Measurements from ENCODE around the gene LRRC46.

The LRRC46 gene

DNA sequence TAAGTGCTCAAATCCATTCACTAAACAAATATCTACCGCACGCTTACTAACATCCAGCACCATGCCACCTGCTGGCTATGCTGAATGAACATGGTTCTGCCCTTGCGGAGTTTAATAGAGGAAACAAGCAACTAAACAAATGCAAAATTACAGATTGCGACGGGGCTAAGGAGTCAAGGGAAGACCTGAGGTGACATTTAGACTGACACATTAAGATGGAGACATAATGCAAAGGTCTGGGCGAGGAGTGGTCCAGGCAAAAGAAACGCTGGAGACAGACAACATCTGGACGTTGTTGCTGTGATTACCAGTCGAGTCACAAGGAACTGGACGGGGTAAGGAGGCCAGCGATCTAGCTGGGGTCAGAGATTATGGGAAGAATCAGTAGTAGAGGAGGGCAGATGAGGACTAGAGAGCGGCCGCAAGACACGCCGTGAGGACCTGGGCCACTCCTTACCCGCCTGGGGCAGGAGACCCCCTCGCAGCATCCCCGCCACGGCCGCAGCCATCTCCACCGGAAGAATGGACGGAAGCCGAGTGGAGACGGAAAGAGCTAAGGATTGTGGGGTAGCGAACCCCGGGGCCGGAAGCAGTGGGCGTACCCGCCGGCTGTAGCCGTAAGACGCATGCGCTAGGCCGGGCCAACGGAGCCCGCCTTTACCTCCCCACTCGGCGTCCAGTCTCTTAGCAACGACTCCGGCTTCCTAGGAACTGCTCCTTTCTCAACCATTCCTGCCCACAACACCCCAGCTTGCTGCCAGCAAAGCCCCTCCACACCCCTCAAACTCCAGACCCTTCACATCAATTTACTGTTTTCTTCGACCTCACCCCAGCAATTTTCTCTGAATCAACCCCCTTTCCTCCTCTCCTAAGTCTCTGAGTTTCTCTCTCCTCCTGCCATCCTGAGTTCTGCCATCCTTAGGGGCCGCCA lies at the start of gene LRRC46, which contains the start of gene MRPL10:
Gene LRRC46 (plus strand): TSS at position 668 of the 931 bp plus-strand sequence. CDS start 320 bp downstream, outside the sequence.
Gene MRPL10 (minus strand): TSS at position 539 of the 931 bp plus-strand sequence. CDS start 30 bp downstream, at position 509.
- DNase-seq (ENCODE audit: low read depth in 2 of 2, low spot score in 1 of 2), result peak; percentile 75 to 86

DNA sequence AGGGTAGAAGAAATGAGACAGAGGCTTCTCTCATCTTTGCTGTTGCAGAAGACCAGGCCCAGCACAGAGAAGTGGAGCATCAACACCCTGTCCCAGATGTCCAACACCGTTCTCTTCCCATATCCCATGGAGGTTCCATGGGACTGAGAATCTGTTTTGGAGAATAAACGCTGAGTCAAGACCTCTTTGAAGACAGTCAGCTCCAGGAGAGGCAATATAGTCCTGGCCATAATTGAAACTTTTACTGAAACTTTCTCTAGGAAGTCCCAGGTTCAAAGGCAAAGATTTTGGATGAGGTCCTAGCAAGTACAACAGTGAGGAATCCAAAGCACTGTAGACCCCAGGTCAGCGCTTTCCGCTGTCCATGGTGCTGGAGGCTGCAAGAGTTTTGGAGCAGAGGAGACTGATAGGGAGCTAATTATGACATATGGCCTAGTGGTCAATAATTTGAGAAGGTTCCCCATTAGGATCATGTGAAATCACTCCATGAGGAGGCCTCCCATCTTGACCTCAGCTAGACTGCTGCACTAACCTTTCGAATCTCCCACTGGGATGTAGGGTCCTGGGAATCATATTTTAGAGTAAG lies 45.8 kb upstream of the LRRC46 start:
- no peak for DNase-seq (ENCODE audit: low read depth in 2 of 2, low spot score in 1 of 2)

GRCh38 chr17:47789611-47790561 lies 41.6 kb upstream of the LRRC46 start:
- DNase-seq (ENCODE audit: low read depth in 2 of 2, low spot score in 1 of 2), result no peak

GRCh38 chr17:47791025-47791424 lies 40.4 kb upstream of the LRRC46 start:
- no peak for DNase-seq (ENCODE audit: low read depth in 2 of 2, low spot score in 1 of 2)

DNA sequence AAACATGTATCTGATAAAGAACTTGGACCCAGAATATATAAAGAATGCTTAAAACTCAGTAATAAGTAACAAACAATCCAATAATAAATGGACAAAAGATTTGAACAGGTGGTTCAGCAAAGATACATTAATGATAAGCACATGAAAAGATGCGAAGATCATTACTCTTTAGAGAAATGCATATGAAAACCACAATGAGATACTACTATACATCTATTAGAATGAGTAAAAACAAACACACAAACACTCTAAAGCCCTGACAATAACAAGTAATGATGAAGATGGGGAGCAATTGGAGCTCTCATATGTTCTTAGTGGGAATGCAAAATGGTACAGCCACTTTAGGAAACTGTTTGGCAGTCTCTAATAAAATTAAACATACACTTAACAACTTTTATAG lies 39.0 kb upstream of the LRRC46 start:
- no peak for DNase-seq (ENCODE audit: low read depth in 2 of 2, low spot score in 1 of 2)

GRCh38 chr17:47792979-47793378 lies 38.5 kb upstream of the LRRC46 start:
- no peak for DNase-seq (ENCODE audit: low read depth in 2 of 2, low spot score in 1 of 2)

- DNase-seq (ENCODE audit: low read depth in 2 of 2, low spot score in 1 of 2), result no peak
Observed at GRCh38 chr17:47797797-47798196, 33.7 kb upstream of the LRRC46 start.

- no peak for DNase-seq (ENCODE audit: low read depth in 2 of 2, low spot score in 1 of 2)
Observed at GRCh38 chr17:47800686-47801085, 30.8 kb upstream of the LRRC46 start.

- DNase-seq (ENCODE audit: low read depth in 2 of 2, low spot score in 1 of 2), result no peak
Observed at GRCh38 chr17:47801176-47801765, 30.2 kb upstream of the LRRC46 start.

DNA sequence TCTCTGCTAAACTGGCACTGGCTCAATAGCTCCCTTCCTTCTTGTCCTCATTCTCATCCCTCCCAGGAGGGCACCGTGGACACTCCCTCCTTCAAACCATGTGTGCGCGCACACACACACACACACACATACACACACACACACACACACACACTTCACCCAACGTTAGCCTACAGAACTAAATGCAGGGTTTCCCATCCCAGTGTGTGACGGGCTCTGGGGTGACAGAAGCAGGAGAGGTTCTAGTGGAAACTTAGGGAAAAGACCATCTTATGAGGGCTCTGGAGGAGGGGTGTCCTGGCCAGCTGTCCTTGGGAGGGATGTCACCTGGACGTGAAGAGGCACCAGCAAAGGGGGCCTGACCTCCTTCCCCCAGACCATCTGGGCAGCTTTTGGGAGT lies 29.6 kb upstream of the LRRC46 start:
- DNase-seq (ENCODE audit: low read depth in 2 of 2, low spot score in 1 of 2), result no peak

GRCh38 chr17:47802341-47803022 lies 29.0 kb upstream of the LRRC46 start:
- DNase-seq (ENCODE audit: low read depth in 2 of 2, low spot score in 1 of 2), result peak in 1 of 2 donors; percentile 29

DNA sequence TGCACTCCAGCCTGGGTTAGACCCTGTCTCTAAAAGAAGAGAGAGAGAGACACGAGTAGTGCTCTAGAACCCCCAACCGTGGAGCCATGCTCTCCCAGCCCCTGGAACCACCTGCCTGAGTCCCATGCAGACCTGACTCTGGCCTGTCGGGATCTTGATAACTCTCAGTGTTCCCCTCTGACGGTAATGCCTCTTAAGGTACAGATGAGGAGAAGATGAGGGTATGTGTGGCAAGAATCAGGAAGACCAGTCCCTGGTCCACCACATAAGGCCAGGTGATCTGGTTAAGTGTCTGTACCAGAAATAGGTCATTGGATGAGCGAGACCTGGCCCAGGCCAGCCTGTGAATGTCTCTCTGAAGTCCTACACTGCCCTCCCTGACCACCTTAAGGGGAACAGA lies 28.3 kb upstream of the LRRC46 start:
- DNase-seq (ENCODE audit: low read depth in 2 of 2, low spot score in 1 of 2), result no peak

DNA sequence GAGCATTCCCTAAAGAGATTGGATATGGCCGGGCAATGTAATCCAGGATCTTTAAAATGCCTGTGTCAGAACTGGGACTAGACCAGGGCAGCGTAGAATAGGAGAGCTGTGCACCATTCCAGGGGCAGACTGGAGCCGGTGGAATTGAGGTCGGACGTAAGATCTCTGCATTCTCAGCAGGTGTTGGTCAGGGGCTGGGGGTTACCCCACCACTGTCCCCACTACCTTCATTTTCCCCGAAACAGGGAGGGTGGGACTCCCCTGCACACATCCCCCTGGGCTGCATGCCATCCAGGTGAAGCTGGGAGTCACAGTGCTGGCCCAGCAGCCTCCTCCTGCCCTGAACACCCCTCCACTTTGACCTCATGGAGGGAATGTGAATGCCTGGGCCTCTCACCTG lies 27.7 kb upstream of the LRRC46 start:
- no peak for DNase-seq (ENCODE audit: low read depth in 2 of 2, low spot score in 1 of 2)

DNA sequence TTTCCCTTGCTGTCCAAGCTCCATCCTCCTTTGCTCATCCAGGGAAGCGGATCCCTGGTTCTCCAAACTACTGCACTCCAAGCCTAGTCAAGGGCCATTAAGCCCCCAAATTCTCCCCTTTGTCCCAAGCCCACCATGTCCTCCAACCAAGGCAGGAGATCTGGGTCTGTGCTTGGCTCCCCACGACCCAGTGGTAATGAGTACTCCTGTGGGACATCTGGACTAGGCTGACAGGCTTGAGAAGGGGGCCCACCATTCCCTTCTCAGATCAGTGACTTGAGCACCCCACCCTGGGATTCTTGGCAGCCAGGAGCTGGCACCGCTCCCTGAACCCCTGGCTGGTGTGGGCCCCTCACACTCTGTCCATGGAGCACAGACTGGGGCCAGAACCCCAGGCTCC lies 27.0 kb upstream of the LRRC46 start:
- DNase-seq (ENCODE audit: low read depth in 2 of 2, low spot score in 1 of 2), result no peak

DNA sequence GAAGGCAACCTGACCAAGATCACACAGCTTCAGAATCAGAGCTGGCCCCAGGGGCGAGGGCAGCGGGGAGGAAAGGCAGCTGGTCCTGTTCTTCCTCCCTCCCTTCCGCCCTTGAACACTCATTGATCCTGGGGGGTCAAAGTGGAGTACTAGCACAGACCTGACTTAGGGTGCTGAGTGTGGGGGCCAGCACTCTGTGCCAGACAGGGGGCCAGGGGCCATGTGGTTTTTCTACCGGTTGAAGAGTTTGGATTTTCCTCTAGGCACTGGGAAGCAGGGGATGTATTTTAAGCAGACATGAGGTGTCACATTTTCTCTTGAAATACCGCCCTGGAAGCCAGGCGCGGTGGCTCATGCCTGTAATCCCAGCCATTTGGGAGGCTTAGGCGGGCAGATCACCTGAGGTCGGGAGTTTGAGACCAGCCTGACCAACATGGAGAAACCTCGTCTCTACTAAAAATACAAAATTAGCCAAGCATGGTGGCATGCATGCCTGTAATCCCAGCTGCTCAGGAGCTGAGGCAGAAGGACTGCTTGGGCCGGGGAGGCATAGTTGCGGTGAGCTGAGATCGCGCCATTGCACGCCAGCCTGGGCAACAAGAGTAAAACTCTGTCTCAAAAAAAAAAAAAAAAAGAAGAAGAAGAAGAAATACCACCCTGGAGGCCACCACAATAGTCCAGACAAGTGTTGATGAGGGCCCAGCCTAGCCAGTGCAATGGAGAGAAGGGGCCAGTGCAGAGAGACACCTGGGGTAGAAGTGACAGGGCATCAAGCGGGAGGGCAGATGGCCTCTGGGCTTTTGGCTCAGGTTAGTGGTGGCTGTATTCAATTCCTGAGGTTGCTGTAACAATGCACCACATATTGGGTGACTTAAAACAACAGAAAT lies 25.2 kb upstream of the LRRC46 start:
- DNase-seq (ENCODE audit: low read depth in 2 of 2, low spot score in 1 of 2), result no peak

DNA sequence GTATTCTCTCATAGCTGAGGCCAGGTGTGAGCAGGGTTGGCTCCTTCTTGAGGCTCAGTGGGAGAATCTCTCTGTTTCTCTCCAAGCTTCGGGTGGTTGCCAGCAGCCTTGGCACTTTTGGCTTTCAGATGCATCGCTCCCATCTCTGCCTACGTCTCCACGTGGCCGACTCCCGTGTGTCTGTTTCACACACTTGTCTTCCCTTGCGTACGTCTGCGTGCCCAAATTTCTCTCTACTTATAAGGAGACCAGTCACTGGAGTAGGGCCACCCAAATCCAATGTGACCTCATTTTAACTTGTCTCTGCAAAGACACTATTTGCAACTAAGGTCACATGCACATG lies 24.6 kb upstream of the LRRC46 start:
- no peak for DNase-seq (ENCODE audit: low read depth in 2 of 2, low spot score in 1 of 2)

- no peak for DNase-seq (ENCODE audit: low read depth in 2 of 2, low spot score in 1 of 2)
Observed at GRCh38 chr17:47807421-47807820, 24.0 kb upstream of the LRRC46 start.

DNA sequence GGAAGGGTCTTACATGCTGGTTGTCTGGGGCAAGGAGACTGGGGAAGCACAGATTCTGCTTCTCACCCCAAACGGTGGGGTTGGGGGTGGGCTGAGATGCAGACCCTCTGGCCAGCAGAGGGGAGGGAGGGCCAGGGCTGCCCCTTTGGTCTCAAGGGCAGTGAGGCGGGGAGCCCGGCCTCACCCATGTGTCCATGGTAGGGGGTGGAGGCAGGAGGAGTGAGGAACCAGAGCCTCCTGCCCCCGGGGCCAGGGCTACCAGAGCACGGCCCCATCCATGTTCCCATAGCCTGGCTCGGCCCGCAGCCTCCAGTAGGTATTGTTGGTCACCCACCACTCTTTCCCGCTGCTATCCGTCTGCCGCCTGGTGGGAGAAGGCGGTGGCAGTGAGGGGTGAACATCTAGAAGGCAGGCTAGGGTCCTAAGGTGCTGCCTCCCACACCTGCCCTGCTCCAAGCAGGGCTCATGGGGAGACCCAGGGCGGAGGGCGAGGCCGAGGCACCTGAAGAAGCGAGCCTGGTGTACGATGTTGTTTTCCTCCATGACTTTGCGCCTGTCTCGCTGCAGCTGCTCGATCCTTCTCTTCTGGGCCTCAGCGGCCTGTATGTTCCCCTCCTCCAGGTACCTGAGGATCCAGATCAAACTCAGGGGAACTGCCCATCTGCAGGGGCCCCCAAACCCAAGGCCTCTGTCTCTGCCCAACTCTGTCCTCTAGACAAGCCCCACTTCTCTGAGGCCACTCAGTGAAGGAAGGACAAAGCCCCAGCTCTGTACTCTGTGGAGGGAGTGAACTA lies 23.2 kb upstream of the LRRC46 start:
- no peak for DNase-seq (ENCODE audit: low read depth in 2 of 2, low spot score in 1 of 2)

Data from stimulated activated CD8-positive, alpha-beta memory T cell treated with anti-CD3 and anti-CD28 coated beads, Interleukin-4, amount 100 ng/mL, for 1 hour (primary cell).